OCI-LY1 (cell line): ENCODE measurements around the gene SEMA4F.
A peak's percentile ranks its signal among the peaks of the same experiment; 100 is the strongest.

ENCODE experiments used
- H2AFZ ChIP-seq: fragments of 200-600 bp; sonication (generic), shearing (Covaris generic); 2 replicates; pipeline ENCODE4 v1.6.0; 2014; ENCODE audit warnings: antibody characterized with exemption, mild to moderate bottlenecking, low read length
- H3F3A ChIP-seq: fragments of 200-600 bp; sonication (generic), shearing (Covaris generic); 2 replicates; pipeline ENCODE4 v1.6.0; 2014; ENCODE audit warnings: mild to moderate bottlenecking, antibody characterized with exemption, low read length, moderate library complexity; ENCODE audit not compliant: insufficient read depth
- H3K27ac ChIP-seq: fragments of 200-600 bp; sonication (generic); 2 replicates; pipeline ENCODE4 v1.5.1; 2014; ENCODE audit warnings: low read length, mixed run types, mild to moderate bottlenecking, low read depth; ENCODE audit not compliant: poor library complexity, severe bottlenecking
- H3K27me3 ChIP-seq: fragments of 200-600 bp; sonication (generic); 2 replicates; pipeline ENCODE4 v1.6.0; 2014; ENCODE audit warnings: antibody characterized with exemption, mild to moderate bottlenecking, low read length, moderate library complexity; ENCODE audit not compliant: insufficient read depth
- H3K36me3 ChIP-seq: fragments of 200-600 bp; sonication (generic); 2 replicates; pipeline ENCODE4 v1.6.1; 2014; ENCODE audit warnings: mild to moderate bottlenecking, antibody characterized with exemption, low read length, moderate library complexity, mixed read lengths; ENCODE audit not compliant: insufficient read depth
- H3K4me1 ChIP-seq: fragments of 200-600 bp; sonication (generic); 2 replicates; pipeline ENCODE4 v1.5.1; 2014; ENCODE audit warnings: mild to moderate bottlenecking, low read length, moderate library complexity; ENCODE audit not compliant: insufficient read depth, severe bottlenecking
- H3K4me2 ChIP-seq: fragments of 200-600 bp; sonication (generic), shearing (Covaris generic); 2 replicates; pipeline ENCODE4 v1.6.1; 2014; ENCODE audit warnings: low read length
- H3K4me3 ChIP-seq: fragments of 200-600 bp; sonication (generic); 2 replicates; pipeline ENCODE4 v1.5.1; 2014; ENCODE audit warnings: low read length, low read depth, mild to moderate bottlenecking, mixed read lengths; ENCODE audit not compliant: poor library complexity, severe bottlenecking
- H3K79me2 ChIP-seq: fragments of 200-600 bp; shearing (Covaris generic); 2 replicates; pipeline ENCODE4 v1.6.1; 2016; ENCODE audit warnings: mixed run types, low read length, mixed read lengths; ENCODE audit not compliant: insufficient read depth
- H3K9ac ChIP-seq: fragments of 200-600 bp; sonication (generic), shearing (Covaris generic); 2 replicates; pipeline ENCODE4 v1.6.1; 2014; ENCODE audit warnings: mild to moderate bottlenecking, low read length, mixed read lengths
- H3K9me2 ChIP-seq: fragments of 200-600 bp; sonication (generic), shearing (Covaris generic); 2 replicates; pipeline ENCODE4 v1.6.1; 2014; ENCODE audit warnings: low read depth, mild to moderate bottlenecking, low read length, mixed read lengths
- H3K9me3 ChIP-seq: fragments of 200-600 bp; shearing (Covaris generic); 2 replicates; pipeline ENCODE4 v1.6.1; 2014; ENCODE audit warnings: low read length, mixed read lengths
- H4K20me1 ChIP-seq: fragments of 200-600 bp; sonication (generic), shearing (Covaris generic); 2 replicates; pipeline ENCODE4 v1.6.0; 2016; ENCODE audit warnings: mild to moderate bottlenecking, low read length; ENCODE audit not compliant: insufficient read depth
- CTCF ChIP-seq: fragments of 200-600 bp; sonication (generic), shearing (Covaris generic); IDR thresholded peaks from 2 replicates; pipeline ENCODE4 v1.5.1; 2017; ENCODE audit warnings: mild to moderate bottlenecking, antibody characterized with exemption, low read length, moderate library complexity, mixed read lengths
- EZH2 ChIP-seq: fragments of 200-600 bp; sonication (generic), shearing (Covaris generic); IDR thresholded peaks from 2 replicates; pipeline ENCODE4 v1.8.0; 2017; ENCODE audit warnings: borderline replicate concordance, mixed run types, mild to moderate bottlenecking, antibody characterized with exemption, low read length, moderate library complexity, mixed read lengths

SEMA4F gene, protein sequence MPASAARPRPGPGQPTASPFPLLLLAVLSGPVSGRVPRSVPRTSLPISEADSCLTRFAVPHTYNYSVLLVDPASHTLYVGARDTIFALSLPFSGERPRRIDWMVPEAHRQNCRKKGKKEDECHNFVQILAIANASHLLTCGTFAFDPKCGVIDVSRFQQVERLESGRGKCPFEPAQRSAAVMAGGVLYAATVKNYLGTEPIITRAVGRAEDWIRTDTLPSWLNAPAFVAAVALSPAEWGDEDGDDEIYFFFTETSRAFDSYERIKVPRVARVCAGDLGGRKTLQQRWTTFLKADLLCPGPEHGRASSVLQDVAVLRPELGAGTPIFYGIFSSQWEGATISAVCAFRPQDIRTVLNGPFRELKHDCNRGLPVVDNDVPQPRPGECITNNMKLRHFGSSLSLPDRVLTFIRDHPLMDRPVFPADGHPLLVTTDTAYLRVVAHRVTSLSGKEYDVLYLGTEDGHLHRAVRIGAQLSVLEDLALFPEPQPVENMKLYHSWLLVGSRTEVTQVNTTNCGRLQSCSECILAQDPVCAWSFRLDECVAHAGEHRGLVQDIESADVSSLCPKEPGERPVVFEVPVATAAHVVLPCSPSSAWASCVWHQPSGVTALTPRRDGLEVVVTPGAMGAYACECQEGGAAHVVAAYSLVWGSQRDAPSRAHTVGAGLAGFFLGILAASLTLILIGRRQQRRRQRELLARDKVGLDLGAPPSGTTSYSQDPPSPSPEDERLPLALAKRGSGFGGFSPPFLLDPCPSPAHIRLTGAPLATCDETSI

DNA sequence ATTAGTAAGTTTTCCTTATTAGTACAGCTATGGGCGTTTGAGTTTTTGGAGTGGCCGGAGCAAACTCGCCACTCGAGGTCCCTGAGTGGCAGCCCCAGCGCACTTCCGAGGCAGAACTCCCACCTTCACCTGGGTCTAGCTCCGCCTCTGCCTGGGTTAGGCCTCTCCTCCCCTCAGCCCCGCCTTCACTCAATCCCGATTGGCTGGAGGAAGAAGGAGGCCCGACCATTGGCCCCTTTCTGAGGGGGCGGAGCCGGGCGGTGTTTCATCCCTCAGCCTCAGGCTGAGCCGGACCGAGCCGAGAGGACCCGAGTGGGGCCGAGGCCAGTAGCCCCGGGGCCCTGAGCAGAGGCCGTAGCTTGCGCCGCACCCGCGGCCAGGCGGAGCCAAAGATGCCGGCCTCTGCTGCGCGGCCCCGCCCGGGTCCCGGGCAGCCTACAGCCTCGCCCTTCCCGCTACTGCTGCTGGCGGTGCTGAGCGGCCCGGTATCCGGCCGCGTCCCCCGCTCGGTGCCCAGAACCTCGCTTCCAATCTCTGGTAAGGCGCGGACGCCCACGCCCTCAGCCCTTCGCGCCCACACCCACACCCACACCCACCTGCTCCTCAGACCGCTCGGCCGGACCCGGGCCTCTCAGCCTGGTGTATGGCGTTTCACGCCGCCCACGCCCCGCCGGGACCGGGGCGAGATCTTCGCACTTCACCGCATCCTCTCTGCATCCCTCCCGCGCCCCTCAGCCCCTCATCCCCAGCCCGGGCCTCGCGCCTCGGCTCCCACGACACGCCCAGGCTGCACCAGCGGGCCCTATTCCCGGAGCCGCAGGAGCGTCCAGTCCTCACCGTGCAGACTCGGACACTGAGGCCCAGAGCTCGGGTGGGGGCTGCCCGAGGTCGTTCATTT, at the start of gene SEMA4F:
Gene SEMA4F, plus strand, starts transcription at position 263 of the 898 bp plus-strand sequence. Its CDS starts 130 bp downstream, at position 393.
- no peak within 1 kb of the TSS for H3K27ac ChIP-seq
- H2AFZ ChIP-seq = peak within 1 kb of the TSS; percentile 64; the same call in 1 of the 2 replicates
- no peaks in the 10 kb centered on the region for H3K27me3 ChIP-seq

DNA sequence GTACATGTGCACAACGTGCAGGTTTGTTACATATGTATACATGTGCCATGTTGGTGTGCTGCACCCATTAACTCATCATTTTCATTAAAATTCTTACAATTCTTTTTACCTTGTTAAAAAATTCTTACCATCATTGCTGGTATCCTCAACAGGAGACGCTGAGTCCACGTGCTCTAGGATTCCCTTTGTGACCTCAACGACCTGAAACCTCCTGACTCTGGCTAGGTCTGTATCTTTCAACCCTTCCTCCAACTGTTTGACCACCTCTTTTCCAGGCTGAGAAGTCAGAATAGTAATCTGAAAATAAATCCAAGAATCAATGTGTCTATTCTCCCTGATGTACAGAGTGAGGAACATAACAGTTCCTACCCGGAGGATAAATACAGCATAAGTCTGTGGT, 47.1 kb upstream of the SEMA4F start:
- Histone ChIP-seq H3K27me3 (no peaks in the 10 kb centered on the region), H3K9me2 (no peaks in the 10 kb centered on the region), H4K20me1 (no peaks in the 10 kb centered on the region), H3K4me3 (no peak overlapping the region), H3K9me3 (no peaks in the 10 kb centered on the region), H3K4me1 (no peaks in the 10 kb centered on the region), H2AFZ (no peak overlapping the region), H3K79me2 (no peaks in the 10 kb centered on the region), H3K9ac (no peak overlapping the region), H3F3A (no peaks in the 10 kb centered on the region), H3K4me2 (no peak overlapping the region), H3K36me3 (no peaks in the 10 kb centered on the region), H3K27ac (no peak overlapping the region)
- TF ChIP-seq EZH2 = no peak
- no peak for TF ChIP-seq CTCF

More for the DNA sequence above, at the start of gene SEMA4F:
- Histone ChIP-seq H3K9me3 (no peaks in the 10 kb centered on the region), H3K36me3 (no peaks in the 10 kb centered on the region), H3K9ac (peak within 1 kb of the TSS; percentile 70), H4K20me1 (no peaks in the 10 kb centered on the region), H3K79me2 (no peaks in the 10 kb centered on the region), H3K9me2 (no peaks in the 10 kb centered on the region), H3F3A (no peaks in the 10 kb centered on the region), H3K4me3 (peak within 1 kb of the TSS; percentile 70), H3K4me1 (peaks cover 13% of the 10 kb centered on the region), H3K4me2 (peak within 1 kb of the TSS; percentile 80)
- no peak for TF ChIP-seq CTCF
- TF ChIP-seq EZH2 = no peak

DNA sequence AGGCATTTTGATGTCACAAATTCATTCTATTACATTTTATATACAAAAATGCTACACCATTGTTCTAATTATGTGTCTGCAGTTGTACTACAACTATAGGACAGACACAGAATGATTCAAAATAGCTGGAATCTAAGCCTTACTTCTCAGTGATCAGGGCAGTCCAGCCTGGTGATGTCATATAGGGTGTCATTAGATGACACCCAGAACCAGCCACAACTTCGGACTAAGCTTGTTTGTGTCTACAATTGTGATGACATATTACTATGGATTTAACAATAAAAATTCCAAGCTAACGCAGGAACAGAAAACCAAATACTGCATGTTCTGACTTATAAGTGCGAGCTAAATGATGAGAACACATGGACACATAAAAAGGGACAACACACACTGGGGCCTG, 36.9 kb upstream of the SEMA4F start:
- H3K9me3 ChIP-seq = no peaks in the 10 kb centered on the region
- no peak overlapping the region for H3K27ac ChIP-seq
- no peak overlapping the region for H3K4me3 ChIP-seq
- no peak overlapping the region for H2AFZ ChIP-seq
- H3F3A ChIP-seq = no peaks in the 10 kb centered on the region
- no peaks in the 10 kb centered on the region for H3K79me2 ChIP-seq
- TF ChIP-seq CTCF (no peak), EZH2 (no peak)
- no peaks in the 10 kb centered on the region for H3K9me2 ChIP-seq
- H3K4me2 ChIP-seq = no peak overlapping the region
- no peaks in the 10 kb centered on the region for H3K27me3 ChIP-seq
- H3K4me1 ChIP-seq = no peaks in the 10 kb centered on the region
- no peak overlapping the region for H3K9ac ChIP-seq
- H3K36me3 ChIP-seq = no peaks in the 10 kb centered on the region
- no peaks in the 10 kb centered on the region for H4K20me1 ChIP-seq
